ENCODE measurements around the gene CDS1.

DNA sequence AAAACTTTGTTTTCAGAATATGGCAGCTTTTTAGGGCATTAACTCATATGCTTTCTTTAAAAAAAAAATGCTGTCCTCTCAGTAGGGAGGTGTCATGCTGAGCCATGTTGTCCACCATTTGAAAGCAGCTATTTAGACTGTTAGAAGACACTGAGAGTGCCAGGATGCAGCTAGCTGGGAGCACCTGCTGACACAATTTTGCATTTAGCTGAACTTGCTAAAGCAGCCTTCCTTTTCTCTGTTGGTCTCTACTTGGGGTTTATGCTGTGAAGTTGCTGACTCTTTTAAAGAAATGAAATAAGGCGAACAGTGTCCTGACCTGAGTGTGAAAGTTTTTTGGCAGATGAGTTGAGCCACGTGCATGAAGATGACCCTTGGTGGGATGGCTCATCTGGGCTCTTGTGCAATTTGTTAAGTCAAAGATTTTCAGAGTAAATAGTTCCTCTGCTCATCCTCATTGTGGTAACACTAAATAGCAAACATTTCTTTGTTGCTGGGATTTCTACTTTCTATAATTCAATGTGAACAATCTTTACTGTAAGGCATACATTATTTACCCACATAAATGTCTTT lies 64.5 kb downstream of the CDS1 start:
- TF ChIP-seq, protein P1, sequence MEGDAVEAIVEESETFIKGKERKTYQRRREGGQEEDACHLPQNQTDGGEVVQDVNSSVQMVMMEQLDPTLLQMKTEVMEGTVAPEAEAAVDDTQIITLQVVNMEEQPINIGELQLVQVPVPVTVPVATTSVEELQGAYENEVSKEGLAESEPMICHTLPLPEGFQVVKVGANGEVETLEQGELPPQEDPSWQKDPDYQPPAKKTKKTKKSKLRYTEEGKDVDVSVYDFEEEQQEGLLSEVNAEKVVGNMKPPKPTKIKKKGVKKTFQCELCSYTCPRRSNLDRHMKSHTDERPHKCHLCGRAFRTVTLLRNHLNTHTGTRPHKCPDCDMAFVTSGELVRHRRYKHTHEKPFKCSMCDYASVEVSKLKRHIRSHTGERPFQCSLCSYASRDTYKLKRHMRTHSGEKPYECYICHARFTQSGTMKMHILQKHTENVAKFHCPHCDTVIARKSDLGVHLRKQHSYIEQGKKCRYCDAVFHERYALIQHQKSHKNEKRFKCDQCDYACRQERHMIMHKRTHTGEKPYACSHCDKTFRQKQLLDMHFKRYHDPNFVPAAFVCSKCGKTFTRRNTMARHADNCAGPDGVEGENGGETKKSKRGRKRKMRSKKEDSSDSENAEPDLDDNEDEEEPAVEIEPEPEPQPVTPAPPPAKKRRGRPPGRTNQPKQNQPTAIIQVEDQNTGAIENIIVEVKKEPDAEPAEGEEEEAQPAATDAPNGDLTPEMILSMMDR (IDR thresholded peaks at IDR 0.05; ENCODE audit: insufficient read depth, low read length) = no peak
- no peak for TF ChIP-seq GABPA (IDR thresholded peaks at IDR 0.05; ENCODE audit: low read depth)

Measured in HL-60 (cell line).